UCSD-AML1 (cell line): ENCODE measurements around the gene FRAT1.
"Not testable (repeated sequence)": the region's sequence is repeated elsewhere in the genome, so short reads cannot be mapped to it uniquely, and the experiment has no call there.

Source experiments
- DNase-seq: peaks from one replicate; lab custom pipeline; 2025; ENCODE audit not compliant: unreplicated experiment; lab: John Stamatoyannopoulos, UW

Gene FRAT1, protein sequence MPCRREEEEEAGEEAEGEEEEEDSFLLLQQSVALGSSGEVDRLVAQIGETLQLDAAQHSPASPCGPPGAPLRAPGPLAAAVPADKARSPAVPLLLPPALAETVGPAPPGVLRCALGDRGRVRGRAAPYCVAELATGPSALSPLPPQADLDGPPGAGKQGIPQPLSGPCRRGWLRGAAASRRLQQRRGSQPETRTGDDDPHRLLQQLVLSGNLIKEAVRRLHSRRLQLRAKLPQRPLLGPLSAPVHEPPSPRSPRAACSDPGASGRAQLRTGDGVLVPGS

DNA sequence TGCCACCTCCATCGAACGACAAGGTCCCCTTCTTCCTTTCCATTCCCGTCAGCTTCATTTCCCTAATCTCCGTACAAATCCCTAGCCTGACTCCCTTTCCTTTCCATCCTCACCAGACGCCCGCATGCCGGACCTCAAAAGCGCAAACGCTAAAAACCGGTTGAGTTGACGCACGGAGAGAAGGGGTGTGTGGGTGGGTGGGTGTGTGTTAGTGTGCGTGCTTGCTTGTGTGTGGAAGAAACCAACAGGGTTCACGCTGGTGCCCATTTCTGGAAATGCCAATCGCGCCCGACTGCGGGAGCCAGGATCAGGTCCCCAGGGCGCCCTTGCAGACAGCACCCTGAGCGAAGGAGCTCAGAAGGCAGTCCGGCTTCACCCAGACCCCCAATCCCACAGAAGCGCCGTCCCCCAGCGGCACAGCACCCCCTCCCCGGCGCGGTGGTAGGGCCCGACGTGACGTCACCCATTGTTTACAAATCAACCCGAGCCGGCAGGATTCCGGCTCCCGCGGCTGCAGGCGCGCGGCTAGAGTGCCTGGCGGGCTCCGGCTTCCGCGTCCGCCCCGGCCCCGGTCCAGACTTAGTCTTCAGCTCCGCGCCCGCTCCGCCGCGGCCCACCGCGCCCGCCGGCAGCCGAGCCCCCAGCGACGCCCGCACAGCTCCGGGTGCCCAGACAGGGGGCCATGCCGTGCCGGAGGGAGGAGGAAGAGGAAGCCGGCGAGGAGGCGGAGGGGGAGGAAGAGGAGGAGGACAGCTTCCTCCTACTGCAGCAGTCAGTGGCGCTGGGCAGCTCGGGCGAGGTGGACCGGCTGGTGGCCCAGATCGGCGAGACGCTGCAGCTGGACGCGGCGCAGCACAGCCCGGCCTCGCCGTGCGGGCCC is at the start of gene FRAT1:
FRAT1 (plus strand) TSS at position 500 of the 880 bp plus-strand sequence; CDS start at position 683, 183 bp downstream.
- peak; percentile 89 for DNase-seq

DNA sequence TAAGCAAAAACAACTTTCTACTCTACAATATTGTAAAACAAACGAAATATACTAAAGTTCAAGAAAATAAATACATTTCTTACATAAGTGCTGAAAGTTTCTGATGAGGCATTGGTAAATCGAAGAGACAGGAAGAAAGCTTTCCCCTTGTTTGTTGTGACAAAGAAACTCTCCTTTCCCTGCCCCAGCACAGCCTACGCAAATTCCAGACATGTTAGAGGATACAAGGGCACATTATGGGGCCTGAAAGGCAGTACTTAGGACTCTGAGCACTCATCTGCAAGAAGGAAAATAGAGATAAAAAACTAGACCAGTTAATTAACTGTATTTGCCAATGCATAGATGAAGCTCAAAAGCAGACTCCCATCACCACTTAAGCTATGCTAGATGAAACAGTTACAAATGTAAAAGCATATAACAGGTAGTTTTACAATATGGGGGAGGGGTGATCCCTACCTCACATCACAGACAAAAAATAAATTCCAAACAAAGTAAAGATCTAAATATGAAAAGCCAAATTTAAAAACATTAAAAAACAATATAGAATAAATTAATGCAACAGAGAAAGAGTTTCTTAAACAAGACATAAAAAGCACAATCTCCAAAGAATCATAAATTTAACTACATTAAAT is 48.4 kb upstream of the FRAT1 start:
- no peak for DNase-seq

DNA sequence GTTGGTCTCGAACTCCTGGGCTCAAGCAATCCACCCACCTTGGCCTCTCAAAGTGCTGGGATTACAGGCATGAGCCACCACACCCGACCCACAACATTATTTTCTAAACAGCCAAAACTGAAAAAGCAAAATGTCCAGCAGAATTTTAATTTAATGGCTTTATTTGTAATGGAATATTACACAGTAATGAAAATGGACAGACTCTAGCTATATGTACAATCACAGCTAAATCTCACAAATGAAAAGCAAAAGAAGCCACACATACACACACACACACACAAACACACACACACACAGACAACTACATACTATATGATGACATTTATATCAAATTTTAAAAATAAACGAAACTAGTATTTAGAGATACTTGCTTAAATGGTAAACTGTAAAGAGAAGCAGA is 45.4 kb upstream of the FRAT1 start:
- no peak for DNase-seq

DNA sequence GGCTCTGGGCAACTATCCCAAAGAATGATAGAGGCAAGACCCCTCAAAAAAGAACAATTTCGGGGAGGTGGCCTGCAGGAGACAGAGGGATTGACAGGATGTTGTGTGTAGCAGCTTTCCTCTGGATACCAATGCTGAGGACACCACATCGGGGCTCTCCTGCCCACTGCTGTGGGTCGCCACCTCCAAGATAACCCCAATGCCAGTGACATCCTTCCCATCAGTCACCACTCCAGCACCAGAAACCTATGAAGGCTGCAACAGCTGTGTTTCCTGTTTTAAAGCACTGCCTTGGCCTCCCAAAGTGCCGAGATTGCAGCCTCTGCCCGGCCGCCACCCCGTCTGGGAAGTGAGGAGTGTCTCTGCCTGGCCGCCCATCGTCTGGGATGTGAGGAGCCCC is 44.2 kb upstream of the FRAT1 start:
- peak; percentile 20 for DNase-seq

DNA sequence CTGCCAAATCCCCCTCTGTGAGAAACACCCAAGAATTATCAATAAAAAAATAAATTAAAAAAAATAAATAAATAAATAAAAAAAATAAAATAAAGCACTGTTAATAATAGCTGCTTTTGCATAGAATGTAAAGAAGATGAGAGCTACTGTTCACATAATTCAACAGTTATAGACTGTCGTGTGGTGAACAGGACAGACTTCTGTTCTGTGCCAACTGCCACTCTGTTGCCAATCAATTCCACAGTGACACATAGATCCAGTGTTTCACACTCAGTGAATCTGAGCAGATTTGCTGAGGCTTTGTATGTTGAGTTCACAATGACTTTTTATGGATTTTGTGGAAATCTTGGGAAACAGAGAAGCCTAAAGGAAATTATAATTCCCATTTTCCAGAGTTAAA is 41.5 kb upstream of the FRAT1 start:
- DNase-seq: no peak

DNA sequence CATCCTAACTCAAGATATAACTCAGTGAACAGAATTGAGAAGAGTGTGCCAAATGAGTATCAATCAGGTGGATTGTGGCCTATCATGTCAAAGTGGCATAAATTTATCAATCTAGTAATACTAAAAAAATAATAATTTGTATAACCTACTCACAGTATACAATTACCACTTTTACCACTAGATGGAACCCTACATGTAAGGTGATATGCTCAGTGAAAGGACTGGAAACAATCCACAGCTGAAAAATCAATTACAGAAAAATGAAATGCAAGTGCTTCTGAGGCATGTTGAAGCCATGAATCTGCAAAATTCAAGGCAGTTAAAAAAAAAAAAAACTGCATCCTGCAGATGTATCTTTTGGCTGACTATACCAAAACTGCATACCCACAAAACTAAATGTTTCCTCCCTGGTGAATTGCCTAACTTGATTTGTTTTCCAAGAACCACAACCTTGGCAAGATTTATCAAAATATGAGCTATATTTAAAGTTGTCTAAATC is 40.5 kb upstream of the FRAT1 start:
- DNase-seq: no peak

DNA sequence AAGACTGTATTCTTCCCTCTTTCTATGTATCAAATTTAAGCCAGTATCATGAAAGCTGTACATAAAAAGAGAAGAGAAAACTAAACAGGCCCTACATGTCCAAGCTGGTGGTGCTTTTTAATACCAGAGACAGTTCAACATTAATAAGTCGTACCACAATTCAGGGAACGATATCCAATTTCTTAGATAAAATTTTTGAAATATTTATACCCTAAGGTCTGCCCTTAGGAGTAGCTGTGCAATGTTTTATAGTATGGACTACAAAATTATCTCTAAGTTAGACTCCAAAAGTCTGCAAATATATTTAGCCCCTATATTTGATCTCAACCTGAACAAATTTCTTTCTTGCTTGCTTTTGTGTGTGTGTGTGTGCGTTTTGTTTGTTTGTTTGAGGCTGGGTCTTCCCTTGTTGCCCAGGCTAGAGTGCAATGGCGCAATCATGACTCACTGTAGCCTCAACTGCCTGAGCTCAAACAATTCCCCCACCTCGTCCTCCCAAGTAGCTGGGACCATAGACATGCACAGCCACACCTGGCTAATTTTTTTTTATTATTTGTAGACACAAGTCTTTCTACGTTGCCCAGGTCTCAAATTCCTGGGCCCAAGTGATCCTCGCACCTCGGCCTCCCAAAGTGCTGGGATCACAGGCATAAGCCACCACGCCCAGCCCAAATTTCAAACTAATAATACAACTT is 39.8 kb upstream of the FRAT1 start:
- no peak for DNase-seq

DNA sequence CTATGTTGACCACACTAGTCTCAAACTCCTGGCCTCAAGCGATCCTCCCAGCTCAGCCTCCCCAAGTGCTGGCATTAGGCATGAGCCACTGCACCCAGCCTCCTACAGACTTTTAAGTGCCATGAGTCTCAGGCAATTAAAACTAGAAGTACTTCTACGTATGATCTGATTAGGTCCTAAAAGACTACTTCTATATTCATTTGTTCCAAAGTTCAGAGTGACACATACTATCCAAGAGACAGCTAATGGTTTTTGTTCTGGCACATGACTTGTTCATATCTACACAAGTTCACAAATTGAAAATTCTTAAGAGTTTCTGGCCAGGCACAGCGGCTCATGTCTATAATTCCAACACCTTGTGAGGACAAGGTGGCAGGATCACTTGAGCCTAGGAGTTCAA is 38.3 kb upstream of the FRAT1 start:
- no peak for DNase-seq

DNA sequence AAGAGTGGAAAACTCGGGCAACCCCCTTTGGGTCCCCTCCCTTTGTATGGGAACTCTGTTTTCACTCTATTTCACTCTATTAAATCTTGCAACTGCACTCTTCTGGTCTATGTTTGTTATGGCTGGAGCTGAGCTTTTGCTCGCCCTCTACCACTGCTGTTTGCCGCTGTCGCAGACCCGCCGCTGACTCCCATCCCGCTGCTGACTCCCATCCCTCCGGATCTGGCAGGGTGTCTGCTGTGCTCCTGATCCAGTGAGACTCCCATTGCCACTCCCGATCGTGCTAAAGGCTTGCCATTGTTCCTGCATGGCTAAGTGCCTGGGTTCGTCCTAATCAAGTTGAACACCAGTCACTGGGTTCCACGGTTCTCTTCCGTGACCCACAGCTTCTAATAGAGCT is 29.0 kb upstream of the FRAT1 start:
- DNase-seq: not testable (repeated sequence)

DNA sequence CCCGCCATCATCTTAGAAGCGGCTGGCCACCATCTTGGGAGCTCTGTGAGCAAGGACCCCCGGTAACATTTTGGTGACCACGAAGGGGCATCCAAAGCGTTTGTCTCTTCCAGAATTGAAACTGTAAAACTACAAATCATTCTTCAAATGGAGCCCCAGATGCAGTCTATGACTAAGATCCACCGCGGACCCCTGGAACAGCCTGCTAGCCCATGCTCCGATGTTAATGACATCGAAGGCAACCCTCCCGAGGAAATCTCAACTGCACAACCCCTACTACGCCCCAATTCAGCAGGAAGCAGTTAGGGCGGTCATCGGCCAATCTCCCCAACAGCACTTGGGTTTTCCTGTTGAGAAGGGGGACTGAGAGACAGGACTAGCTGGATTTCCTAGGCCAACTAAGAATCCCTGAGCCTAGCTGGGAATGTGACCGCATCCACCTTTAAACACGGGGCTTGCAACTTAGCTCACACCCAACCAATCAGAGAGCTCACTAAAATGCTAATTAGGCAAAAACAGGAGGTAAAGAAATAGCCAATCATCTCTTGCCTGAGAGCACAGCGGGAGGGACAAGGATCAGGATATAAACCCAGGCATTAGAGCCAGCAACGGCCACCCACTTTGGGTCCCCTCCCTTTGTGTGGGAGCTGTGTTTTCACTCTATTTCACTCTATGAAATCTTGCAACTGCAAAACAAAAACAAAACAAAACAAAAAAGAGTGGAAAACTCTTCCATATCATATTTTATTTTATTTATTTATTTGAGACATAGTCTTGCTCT is 28.3 kb upstream of the FRAT1 start:
- not testable (repeated sequence) for DNase-seq

DNA sequence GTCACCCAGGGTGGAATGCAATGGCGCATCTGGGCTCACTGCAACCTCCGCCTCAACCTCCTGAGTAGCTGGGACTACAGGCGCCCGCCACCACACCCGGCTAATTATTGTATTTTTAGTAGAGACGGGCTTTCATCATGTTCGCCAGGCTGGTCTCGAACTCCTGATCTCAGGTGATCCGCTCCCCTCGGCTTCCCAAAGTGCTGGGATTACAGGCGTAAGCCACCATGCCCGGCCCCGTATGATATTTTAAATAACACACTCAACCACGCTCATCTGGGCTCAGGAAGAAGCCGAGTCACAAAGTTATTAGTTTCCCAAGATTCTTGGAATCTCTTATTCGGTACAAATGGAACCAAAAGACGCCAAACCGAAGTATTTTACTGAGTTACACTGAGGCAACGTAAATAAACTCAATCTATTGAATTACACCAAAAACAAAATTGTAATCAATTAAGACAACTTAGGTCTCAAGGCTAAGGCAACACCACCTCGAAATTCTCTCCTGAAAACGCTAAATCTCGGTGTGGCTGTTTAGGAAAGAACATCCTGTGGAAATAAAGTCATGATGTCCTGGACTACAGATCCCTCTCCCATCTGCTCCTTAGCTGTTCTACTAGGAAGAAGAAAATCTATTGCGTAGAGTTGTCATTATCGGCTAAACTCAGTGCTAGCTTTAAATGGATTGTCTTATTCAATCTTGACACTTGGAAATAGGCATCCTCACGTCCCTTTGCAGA is 27.5 kb upstream of the FRAT1 start:
- DNase-seq: no peak

DNA sequence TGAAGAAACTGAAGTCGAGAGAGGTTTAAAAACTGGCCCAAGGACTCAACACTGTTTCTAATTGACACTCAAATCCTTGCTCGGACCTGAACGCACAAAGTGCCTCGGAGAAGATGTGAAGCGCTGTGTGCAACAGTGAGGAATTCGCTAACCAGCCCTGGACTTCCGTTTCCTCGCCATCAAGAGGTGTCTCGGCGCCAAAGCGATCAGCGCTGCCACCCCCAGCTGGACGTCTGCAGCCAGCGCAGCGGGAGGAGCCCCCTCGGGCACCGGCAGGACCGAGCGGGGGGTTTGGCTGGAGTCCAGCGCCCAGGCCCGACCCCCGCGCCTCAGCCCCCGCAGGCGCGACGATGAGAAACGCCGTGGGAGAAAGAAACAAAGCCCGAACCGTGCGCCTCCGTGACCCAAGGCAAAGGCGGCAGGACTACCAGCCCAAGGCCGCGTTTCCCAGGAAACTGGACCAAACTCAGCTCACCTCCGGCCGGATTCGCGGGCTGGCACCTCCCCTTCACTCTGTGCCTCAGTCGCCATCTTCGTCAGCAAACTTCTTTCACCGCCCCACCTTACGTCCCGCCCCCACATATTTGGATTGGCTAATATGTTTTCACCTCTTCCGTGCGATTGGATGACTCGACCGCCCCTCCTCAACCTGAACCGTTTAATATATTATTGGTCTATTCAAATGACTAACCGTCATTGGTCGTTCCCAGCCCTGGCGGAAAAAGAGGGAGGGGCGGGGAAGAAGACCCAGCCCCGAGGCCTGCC is 26.8 kb upstream of the FRAT1 start, which contains the start of gene ARHGAP19:
ARHGAP19 (minus strand) TSS at position 541 of the 765 bp plus-strand sequence; CDS start at position 531, 10 bp downstream.
- DNase-seq: peak; percentile 92

DNA sequence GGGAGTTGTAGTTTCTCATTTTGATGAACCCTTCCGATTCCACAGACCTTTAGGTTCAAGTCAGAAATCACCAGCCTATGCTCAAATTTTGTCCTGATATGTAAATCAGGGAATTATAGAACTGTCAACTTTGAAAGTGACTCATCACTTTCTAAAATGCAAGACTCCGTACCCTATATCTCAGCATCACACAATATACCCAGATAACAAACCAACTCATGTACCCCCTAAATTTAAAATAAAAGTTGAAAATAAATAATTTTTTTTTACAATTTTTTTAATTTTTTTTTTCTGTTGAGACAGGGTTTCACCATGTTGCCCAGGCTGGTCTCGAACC is 26.2 kb upstream of the FRAT1 start:
- no peak for DNase-seq

DNA sequence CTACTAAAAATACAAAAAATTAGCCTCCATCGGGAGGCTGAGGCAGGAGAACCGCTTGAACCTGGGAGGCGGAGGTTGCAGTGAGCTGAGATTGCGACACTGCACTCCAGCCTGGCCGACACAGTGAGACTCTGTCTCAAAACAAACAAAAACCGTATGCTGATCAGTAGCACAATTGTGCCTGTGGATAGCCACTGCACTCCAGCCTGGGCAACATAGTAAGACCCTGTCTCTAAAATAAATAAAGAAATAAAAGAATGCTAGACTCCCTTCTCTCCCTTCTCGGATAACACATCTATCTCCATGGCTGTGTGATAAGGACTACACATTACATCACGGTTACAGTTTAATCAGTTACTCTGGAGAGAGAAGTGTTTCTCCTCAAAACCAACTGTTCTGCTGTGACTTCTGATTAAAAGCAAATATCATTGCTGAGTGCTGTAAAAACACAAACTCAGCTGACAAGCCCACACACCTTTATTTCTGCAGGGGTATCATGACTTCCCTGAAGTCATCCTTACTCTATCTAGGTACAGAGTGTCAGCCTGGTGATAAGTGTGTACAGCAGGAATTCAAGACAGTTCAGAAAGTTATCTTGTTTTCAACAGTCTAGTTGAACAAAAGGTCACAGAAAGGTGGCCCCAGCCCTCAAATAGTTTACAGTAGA is 21.4 kb upstream of the FRAT1 start:
- no peak for DNase-seq

DNA sequence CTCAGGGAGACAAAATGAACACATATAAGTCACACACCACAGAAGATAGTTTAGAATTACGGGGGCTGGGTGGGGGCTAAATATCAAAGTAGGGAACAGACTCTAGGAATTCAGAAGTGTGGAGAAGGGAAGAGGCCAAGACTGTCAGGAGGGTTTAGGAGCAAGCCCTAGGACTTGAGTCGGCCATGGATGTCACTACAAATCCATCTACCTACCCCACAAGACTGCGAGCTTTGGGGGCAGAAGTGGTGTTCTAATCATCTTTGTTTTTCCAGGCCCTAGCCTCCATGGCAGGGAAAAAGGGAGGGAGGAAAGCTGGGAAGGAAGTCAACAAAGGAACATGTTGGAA is 20.9 kb upstream of the FRAT1 start:
- no peak for DNase-seq

DNA sequence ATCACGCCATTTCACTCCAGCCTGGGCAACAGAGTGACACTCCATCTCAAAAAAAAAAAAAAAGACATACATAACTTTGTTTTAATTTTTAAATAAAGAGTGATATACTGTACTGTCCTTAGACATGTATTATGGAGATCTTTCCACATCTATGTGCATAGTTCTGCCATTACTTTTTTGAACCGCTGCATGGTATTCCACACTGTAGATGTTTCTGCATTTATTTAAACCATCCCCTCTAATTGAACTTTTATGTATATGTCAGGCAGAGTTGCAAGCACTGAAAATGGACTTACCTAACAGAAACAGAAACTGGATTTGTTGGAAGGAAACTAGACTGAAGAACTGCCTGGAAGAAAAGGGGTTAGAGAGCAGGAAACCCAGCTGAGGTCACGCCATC is 18.1 kb upstream of the FRAT1 start:
- no peak for DNase-seq

DNA sequence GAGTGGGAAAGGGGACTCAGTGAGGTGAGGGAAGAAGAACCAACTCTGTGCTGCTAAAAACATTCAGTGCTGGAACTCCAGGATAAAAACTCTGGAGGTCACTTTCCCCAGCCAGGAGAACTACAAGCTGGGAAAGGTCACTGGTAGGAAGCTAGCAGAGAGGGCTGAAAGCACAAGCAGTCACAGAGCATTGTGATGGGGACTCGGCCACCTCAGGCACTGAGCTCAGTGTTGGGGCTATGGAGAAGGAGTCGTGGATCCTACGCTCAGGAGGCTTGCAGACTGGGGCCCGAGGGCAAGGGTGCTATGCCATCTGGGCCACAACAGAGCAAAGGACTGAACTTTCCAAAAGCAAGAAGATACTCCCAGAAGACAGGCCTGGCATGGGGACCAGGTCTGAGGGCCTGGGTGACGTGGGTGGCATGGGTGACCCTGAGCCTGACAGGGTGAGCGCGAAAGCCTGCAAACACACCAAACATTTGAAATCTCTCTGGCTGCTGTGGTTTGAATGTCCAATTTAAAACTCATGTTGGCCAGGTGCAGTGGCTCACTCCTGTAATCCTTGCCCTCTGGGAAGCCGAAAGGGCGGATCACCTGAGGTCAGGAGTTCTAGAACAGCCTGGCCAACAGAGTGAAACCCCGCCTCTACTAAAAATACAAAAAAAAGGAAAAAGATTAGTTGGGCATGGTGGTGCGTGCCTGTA is 16.8 kb upstream of the FRAT1 start:
- DNase-seq: no peak

DNA sequence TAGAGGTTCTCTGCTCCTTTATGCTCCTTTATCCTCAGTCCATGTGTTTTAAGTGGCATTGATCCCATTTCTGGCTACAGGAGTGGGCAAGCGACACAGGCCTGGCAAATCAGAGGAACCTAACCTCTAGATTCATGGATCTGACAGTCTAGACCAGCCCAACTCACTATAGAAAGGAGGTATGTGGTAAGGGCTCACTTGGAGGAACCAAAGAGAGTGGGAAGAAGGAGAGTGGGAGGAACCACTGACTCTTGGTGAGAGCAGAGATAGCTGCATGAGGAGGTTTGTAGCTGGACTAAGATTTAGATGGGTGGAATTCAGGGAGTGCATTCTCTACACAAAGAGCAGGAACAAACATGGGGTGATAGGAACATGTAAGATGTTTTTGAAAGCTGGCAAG is 11.6 kb upstream of the FRAT1 start:
- no peak for DNase-seq
